Activated CD8-positive, alpha-beta memory T cell treated with anti-CD3 and anti-CD28 coated beads for 4 hours (primary cell): Measurements from ENCODE around the gene NRTN.
"Not testable (repeated sequence)": the region's sequence is repeated elsewhere in the genome, so short reads cannot be mapped to it uniquely, and the experiment has no call there.

Experiments used
- DNase-seq, 2 donors: peaks; one replicate each; pipeline ENCODE4 v3.0.0-alpha.2; 2020; ENCODE audit warnings: low read depth in 2 of 2

Gene NRTN

GRCh38 chr19:5865772-5866171 lies 60.9 kb downstream of the NRTN start:
- no peak for DNase-seq

DNA sequence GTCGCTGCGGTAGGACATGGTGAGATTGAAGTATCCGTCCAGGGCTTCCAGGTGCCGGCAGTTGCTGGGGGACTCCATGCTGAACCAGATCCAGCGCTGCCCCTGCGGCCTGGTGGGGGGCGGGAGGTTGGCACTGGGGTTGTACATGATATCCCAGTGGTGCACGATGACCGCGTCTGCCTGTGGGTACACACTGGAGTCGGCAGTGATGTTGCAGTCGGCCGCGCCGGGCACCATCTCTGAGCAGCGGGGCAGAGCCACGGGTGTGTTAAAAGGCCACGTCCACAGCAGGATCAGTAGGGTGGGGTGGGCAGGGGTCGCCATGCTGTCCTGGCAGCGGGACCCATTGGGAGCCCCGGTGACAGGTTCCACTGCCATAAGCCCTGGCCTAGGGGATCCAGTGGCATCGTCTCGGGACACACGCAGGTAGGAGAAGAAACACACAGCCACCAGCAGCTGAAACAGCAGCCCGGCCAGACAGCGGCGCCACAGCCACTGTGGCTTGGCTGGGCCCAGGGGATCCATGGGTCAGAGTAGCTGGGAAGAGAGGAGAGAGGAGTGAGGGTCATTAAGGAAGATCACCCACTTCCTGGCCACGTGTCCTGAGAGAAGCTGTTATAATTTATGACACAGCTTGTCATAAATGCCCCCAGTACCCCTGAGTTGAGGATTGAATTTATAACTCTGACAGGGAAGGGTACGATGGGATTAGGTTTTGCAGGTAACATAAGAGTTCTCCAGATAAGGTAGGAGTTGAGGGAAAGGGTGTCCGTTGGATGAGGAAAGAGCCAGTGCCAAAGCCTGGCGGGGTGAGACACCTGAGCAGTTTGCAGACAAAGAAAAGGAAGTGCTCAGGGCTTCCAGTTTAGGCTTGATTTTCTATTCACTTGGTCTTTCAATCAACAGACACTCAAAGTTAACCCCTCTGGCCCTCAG lies 62.6 kb downstream of the NRTN start:
- DNase-seq, result no peak

- DNase-seq, result no peak
Observed at GRCh38 chr19:5870986-5871394, 66.1 kb downstream of the NRTN start.

DNA sequence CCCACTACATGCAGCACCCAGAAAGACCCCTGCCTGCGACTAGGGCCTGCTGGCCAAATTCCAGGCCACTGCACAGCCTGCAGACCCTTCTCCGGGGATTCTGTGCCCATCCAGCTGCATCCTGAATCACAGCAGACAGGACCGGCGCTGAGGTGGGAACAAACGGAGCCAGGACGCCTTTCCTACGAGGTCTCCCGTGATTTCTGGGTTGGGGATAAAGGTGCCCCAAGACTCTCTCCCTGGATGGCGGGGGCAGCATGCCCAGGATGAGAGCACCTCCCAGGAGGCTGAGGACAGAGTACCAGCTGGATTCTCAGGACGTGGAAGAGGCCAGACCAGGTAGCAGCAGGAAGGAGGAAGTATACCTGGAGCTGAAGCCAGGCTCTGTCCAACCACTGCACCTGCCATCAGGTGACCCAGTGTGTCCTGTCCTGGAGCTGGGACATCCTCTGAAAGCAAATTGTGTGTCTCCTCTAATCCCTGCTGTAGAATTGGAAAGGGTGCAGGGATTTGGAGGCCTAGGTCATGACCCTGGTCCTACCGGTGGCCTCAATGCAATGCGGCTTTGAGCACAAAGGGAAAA lies 68.8 kb downstream of the NRTN start:
- DNase-seq, result no peak

DNA sequence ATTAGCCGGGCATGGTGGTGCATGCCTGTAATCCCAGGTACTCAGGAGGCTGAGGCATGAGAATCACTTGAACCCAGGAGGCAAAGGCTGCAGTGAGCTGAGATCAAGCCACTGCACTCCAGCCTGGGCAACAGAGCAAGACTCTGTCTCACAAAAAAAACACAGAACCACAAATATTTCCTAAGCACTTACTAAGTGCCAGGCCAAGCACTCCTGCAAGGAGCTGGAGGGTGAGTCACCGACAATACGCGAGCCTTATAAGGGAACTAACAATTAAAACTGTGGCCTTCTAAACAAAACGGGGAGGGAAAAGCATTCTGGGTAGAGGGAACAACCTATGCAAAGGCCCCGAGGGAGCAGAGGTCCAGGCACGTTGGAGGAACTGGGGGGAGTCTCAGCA lies 69.6 kb downstream of the NRTN start:
- not testable (repeated sequence) for DNase-seq

- DNase-seq, result no peak
Observed at GRCh38 chr19:5877427-5877826, 72.6 kb downstream of the NRTN start.

DNA sequence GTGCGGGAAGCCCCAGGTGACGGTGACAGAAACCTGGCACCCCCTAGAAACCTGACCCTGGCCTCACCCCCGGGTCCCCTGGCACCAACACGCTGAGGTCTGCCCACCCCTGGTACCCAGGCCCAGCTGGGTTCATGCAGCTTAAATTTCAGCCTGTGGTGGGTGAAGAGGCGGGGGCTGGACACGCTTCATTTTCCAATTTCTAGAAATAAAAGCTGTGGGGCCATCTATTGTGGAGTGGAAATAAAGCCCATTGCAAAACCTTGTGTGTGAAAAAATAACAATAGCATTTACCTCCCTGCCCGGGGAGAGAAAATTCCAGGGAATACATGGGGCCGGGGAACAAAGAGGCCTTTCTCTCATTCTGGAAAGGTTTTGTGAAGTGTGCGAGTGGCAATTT lies 73.0 kb downstream of the NRTN start:
- no peak for DNase-seq
